ENCODE measurements around the gene ZNF786. TPM values are rescaled to one million over a fixed set of nuclear protein-coding genes. Genes with fewer than 3 reads are reported as not detected.

The ZNF786 gene
- total RNA-seq, 4 donors from 2014 or later = 6.1 to 8.6 (median 7.0) TPM

GRCh38 chr7:149126662-149127266 lies 36.2 kb upstream of the ZNF786 start:
- Histone ChIP-seq H3K36me3 (peaks cover 0 to 19% of the 10 kb centered on the region in 2 donors), H3K27ac (peak overlapping the region; percentile 91 to 99 (median 92)), H3K4me1 (peaks cover 0 to 23% (median 6%) of the 10 kb centered on the region in 3 donors), H3K9me3 (peaks cover 0 to 5% (median 0%) of the 10 kb centered on the region in 3 donors), H3K27me3 (no peaks in the 10 kb centered on the region), H3K4me3 (peak overlapping the region; percentile 50 to 81)
- WGBS, 2 donors (ENCODE audit: low coverage in 1 of 2) = 0 to 2% methylated on average over 6 to 14 of the region's 48 CpGs
- no peak for TF ChIP-seq CTCF (IDR thresholded peaks at IDR 0.05)
- no peak for TF ChIP-seq EP300 (IDR thresholded peaks at IDR 0.05)
- no peak for TF ChIP-seq POLR2AphosphoS5 (IDR thresholded peaks at IDR 0.05)
- TF ChIP-seq POLR2A (IDR thresholded peaks at IDR 0.05) = no peak
- peak; percentile 53 for ATAC-seq

DNA sequence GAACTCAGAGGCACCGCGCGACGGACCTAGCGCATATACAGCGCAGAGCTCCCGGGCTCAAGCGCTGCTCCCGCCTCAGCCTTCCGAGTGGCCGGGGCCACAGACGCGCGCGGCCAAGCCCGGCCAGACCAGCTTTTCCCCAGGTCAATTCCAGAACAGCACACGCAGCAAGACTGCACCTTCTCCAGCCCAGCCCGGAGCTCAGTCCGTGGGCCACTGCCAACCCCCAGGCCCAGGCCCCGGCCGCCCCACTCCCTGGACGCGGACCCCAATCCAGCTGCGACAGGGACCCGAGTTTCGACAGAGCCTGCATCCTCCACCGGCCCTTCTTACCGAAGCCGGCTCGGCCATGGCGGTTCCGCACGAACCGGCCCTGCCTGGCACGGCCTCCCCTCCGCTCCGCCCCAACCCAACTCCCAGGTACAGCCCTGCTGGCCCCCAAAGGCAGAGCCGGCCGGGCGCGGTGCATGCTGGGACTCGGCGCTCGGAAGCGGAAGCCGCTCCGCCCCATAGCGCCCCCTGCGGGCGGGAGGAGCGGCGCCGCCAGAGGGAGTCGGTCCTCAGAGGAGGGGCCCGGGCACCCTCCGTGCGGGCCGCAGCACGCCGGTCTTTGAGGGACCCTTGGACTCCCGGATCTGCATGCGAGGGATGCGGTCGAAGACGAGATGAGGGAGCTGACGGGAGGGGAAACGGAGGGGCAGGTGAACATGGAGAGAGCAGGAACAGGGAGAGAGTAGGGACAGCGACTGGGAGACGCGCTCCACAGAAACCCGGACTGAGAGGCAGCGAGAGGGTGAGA lies 35.5 kb upstream of the ZNF786 start, which contains the start of gene ZNF425:
ZNF425 (minus strand) TSS at position 462 of the 799 bp plus-strand sequence; CDS start at position 351, 111 bp downstream.
- Histone ChIP-seq H3K4me1 (peaks cover 0 to 23% (median 6%) of the 10 kb centered on the region in 3 donors), H3K36me3 (peaks cover 0 to 12% of the 10 kb centered on the region in 2 donors), H3K4me3 (peak within 1 kb of the TSS; percentile 50 to 81), H3K9me3 (peaks cover 0 to 5% (median 0%) of the 10 kb centered on the region in 3 donors), H3K27ac (peak within 1 kb of the TSS; percentile 91 to 99 (median 92)), H3K27me3 (no peaks in the 10 kb centered on the region)
- WGBS, 2 donors (ENCODE audit: low coverage in 1 of 2) = 0% methylated on average over 6 to 7 of the region's 72 CpGs
- TF ChIP-seq EP300 (IDR thresholded peaks at IDR 0.05) (no peak), POLR2AphosphoS5 (IDR thresholded peaks at IDR 0.05) (peak; percentile 95), POLR2A (IDR thresholded peaks at IDR 0.05) (peak; percentile 92 to 94), CTCF (IDR thresholded peaks at IDR 0.05) (peak; percentile 89 to 96 (median 94))
- peak; percentile 95 for ATAC-seq

- TF ChIP-seq POLR2AphosphoS5 (IDR thresholded peaks at IDR 0.05) (no peak), POLR2A (IDR thresholded peaks at IDR 0.05) (no peak), CTCF (IDR thresholded peaks at IDR 0.05) (no peak), EP300 (IDR thresholded peaks at IDR 0.05) (no peak)
- peaks cover 0 to 4% of the 10 kb centered on the region in 2 donors for H3K36me3 ChIP-seq
- H3K27me3 ChIP-seq = no peaks in the 10 kb centered on the region
- 11 to 12% methylated on average over 6 to 8 of the region's 21 CpGs for WGBS, 2 donors (ENCODE audit: low coverage in 1 of 2)
- no peak for ATAC-seq
- peaks cover 0 to 23% (median 6%) of the 10 kb centered on the region in 3 donors for H3K4me1 ChIP-seq
- peak overlapping the region; percentile 50 to 81 for H3K4me3 ChIP-seq
- H3K9me3 ChIP-seq = no peaks in the 10 kb centered on the region
- H3K27ac ChIP-seq = peak overlapping the region; percentile 51 to 99 (median 92)
These were observed 34.8 kb upstream of the ZNF786 start for GRCh38 chr7:149125189-149125862.

DNA sequence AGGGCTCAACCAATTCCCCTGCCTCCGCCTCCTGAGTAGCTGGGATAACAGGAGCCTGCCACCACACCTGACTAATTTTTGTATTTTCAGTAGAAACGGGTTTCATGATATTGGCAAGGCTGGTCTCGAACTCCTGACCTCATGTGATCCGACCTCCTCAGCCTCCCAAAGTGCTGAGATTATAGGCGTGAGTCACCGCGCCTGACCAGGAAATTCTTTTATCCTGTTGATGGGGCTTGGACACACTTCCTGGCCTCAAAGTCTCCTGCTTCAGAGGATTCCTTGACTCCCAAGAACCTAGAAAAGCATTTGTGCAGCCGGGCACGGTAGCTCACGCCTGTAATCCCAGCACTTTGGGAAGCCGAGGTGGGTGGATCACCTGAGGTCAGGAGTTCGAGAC lies 19.5 kb upstream of the ZNF786 start:
- 97% methylated on average over 5 to 8 of the region's 12 CpGs for WGBS, 2 donors (ENCODE audit: low coverage in 1 of 2)
- H3K9me3 ChIP-seq = no peaks in the 10 kb centered on the region
- no peak for ATAC-seq
- no peak overlapping the region for H3K4me3 ChIP-seq
- no peaks in the 10 kb centered on the region for H3K27me3 ChIP-seq
- H3K4me1 ChIP-seq = no peaks in the 10 kb centered on the region
- TF ChIP-seq EP300 (IDR thresholded peaks at IDR 0.05) (no peak), CTCF (IDR thresholded peaks at IDR 0.05) (no peak), POLR2AphosphoS5 (IDR thresholded peaks at IDR 0.05) (no peak), POLR2A (IDR thresholded peaks at IDR 0.05) (no peak)
- H3K36me3 ChIP-seq = peaks cover 0 to 27% of the 10 kb centered on the region in 2 donors
- H3K27ac ChIP-seq = no peak overlapping the region
